Activated naive CD8-positive, alpha-beta T cell treated with anti-CD3 and anti-CD28 coated beads, Interleukin-2, amount 10 ng/mL, durations not matched to agents 7 days and 5 days (primary cell): Measurements from ENCODE around the gene RNF123. TPM values are rescaled to one million over a fixed set of nuclear protein-coding genes. Genes with fewer than 3 reads are reported as not detected.
A peak's percentile ranks its signal among the peaks of the same experiment; 100 is the strongest.

Experiments
- ATAC-seq: fragments of 150-1000 bp; cut with Tn5 transposase; one replicate; pipeline ENCODE4 v1.10.0; 2021; ENCODE audit warnings: low read depth, moderate library complexity
- POLR2A ChIA-PET: fragments of 350-600 bp; sonication (Branson Sonifier 250); formaldehyde crosslinking; loops from one replicate; lab custom pipeline; 2021; ENCODE audit warnings: antibody characterized with exemption; lab: Charles Lee
- DNase-seq: peaks from one replicate; pipeline ENCODE4 v3.0.0; 2021
- H3K27ac Mint-ChIP-seq: one replicate; pipeline ENCODE4 v1.8.0; 2022; ENCODE audit warnings: mild to moderate bottlenecking, mixed read lengths
- H3K27me3 Mint-ChIP-seq: one replicate; pipeline ENCODE4 v1.8.0; 2022; ENCODE audit warnings: mild to moderate bottlenecking, moderate library complexity, mixed read lengths
- H3K36me3 Mint-ChIP-seq: one replicate; pipeline ENCODE4 v1.8.0; 2021; ENCODE audit warnings: mild to moderate bottlenecking, mixed read lengths
- H3K4me1 Mint-ChIP-seq: one replicate; pipeline ENCODE4 v1.8.0; 2021; ENCODE audit warnings: mixed read lengths
- H3K4me3 Mint-ChIP-seq: one replicate; pipeline ENCODE4 v1.8.0; 2022; ENCODE audit warnings: mild to moderate bottlenecking, moderate library complexity, mixed read lengths
- H3K9me3 Mint-ChIP-seq: one replicate; pipeline ENCODE4 v1.8.0; 2021; ENCODE audit warnings: mixed read lengths
- total RNA-seq, 2 experiments: library from RNA; stranded (reverse); gene quantifications; one replicate each; pipeline ENCODE4 v1.2.3, GENCODE V29; 2021

The RNF123 gene
- total RNA-seq, 2 experiments from 2014 or later, result 53.2 to 56.5 TPM

DNA sequence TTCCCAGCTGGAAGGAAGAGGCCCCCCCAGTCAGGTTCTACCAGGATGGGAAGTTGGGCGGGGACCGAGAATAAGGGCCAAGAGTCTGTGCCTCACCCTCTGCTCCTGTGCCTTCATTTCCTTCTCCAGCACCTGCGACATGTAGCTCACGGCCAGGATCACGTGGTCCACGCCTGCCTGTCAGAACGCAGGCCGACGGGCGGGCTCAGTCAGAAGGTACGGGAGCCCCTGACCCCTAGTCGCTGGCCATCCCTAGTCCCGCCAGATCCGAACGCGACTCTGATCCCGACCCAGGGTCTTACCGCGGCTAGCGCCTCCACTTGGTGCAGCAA is 33.9 kb downstream of the RNF123 start:
- Mint-ChIP-seq H3K9me3 (no peaks in the 10 kb centered on the region), H3K36me3 (peaks cover 6% of the 10 kb centered on the region), H3K4me3 (peak overlapping the region; percentile 97), H3K27me3 (no peaks in the 10 kb centered on the region), H3K4me1 (peaks cover 23% of the 10 kb centered on the region), H3K27ac (peak overlapping the region; percentile 96)
- DNase-seq, result peak; percentile 68
- POLR2A ChIA-PET, result interaction anchor here (0.5 to 2.2 kb wide), 14 partner anchors 8 to 206 kb away, joined by 3 to 9 read pairs (median 4); partner anchors contain the start of genes INKA1, MON1A and UBA7
- ATAC-seq, result peak; percentile 22

DNA sequence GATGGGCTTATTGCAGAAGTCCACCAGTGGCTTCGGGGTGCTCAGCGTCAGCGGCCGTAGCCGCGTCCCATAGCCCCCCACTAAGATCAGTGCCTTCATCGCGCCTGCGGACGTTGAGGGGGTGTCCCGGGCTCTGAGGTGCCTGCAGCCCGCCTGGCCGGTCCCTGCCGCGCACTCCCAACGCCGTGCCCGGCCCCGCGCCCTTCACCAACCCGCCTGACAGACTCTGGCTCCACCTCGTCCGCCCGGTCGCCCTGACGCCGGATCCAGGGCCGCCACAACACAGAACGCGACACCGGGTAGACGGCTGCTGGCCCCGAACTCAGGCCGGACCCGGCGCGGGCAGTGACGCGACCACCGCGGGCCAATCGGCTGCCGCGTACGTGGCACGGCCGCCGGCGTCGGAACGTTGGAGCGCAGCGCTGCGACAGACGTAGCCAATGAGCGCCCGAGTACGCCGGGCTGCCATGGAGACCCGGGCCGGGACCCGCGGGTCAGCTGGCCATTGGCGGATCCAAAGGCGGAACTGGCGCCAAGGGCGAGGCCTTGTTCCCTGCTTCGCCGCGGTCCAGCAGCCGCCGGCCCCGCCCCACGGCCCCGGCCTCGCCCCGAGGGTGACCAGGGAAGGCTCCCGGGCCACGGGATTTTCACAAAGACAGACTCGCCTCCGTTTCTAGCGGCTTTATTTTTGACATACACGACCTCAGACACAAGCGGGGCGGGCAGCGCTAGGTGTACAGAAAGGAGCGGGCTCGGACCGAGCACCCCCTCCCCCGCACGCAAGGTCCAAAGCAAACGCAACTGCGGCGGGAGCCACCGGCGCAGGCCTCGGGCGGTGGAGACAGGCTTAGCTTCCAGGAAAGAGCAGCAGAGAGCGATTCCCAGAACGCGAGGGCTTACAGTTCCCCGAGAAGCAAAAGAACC is 34.5 kb downstream of the RNF123 start, which contains the start of gene GMPPB:
TSS of gene GMPPB (minus strand) at position 324 of the 924 bp plus-strand sequence. CDS start at position 99, 225 bp downstream.
- peak within 1 kb of the TSS; percentile 96 for H3K27ac Mint-ChIP-seq
- no peaks in the 10 kb centered on the region for H3K27me3 Mint-ChIP-seq
- peaks cover 2% of the 10 kb centered on the region for H3K36me3 Mint-ChIP-seq
- peaks cover 17% of the 10 kb centered on the region for H3K4me1 Mint-ChIP-seq
- ATAC-seq (peak; percentile 80), DNase-seq (peak; percentile 95)
- POLR2A ChIA-PET, result interaction anchor here (0.5 to 2.2 kb wide), 11 partner anchors 9 to 206 kb away, joined by 3 to 9 read pairs (median 4); partner anchors contain the start of genes INKA1, MON1A and UBA7
- H3K9me3 Mint-ChIP-seq, result no peaks in the 10 kb centered on the region
- peak within 1 kb of the TSS; percentile 97 for H3K4me3 Mint-ChIP-seq

DNA sequence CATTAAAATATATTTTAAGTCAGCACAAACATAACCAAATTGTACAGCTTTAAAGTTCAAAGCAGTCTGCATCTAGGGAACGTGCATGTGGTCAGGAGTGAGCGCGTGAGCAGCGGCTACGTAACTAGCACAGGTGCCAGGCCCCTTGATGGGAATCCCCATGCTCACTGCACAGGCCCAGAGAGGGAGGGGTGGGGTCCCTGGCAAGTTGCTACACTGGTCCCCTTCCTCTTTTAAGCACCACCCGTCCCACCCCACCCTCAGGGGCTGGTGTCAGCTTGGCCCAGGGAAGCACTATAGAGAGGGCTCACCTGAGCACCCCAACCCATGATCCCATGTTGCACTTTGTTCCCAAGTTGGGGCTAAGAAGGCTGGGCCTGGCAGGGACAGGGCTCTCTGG is 35.2 kb downstream of the RNF123 start:
- no peaks in the 10 kb centered on the region for H3K9me3 Mint-ChIP-seq
- peaks cover 2% of the 10 kb centered on the region for H3K36me3 Mint-ChIP-seq
- H3K27ac Mint-ChIP-seq, result peak overlapping the region; percentile 96
- ATAC-seq (no peak), DNase-seq (peak; percentile 41)
- H3K27me3 Mint-ChIP-seq, result no peaks in the 10 kb centered on the region
- peaks cover 13% of the 10 kb centered on the region for H3K4me1 Mint-ChIP-seq
- POLR2A ChIA-PET, result interaction anchor here (0.8 to 2.2 kb wide), 6 partner anchors 10 to 184 kb away, joined by 3 to 9 read pairs (median 6); partner anchors contain the start of genes INKA1 and UBA7
- peak overlapping the region; percentile 97 for H3K4me3 Mint-ChIP-seq

DNA sequence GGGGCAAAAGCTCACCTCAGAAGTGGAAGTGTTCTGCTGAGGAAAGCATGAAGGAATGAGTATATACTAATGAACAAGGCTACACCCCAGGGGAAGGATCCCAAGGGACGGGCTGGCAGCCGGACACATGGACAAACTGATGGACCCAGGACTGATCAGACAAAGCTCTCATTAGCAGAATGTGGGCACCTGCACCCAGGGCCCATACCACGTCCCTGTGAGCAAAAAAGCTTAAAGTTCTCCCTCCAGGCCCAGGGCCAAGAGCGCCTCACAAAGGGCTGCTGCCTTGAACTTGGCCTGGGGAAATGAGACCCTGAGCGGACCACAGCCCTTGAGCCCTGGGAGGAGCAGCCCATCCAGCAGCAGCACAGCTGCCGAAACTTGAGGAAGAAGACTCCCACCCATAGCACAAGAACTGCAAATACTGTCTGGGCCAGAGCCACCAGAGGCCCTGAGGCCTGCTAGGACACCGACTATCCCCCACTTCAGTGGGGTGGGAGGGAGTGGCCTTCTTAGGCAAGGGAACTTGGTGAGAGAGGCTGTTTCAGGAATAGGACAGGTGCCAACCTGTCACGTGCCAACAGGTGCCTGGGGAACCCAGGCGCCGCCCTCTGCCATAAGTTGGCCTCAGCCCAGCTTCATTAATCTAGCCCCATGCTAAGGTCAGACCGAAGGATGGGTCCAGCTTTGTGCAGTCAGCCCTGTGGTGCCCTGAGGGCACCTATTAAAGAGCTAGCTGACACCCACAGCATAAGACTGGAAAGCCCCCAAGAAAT is 36.7 kb downstream of the RNF123 start:
- ATAC-seq (no peak), DNase-seq (no peak)
- POLR2A ChIA-PET, result interaction anchor here (0.8 kb wide), 1 partner anchor 106 kb away, joined by 3 read pairs; no protein-coding TSS in a partner anchor
- Mint-ChIP-seq H3K4me1 (peaks cover 13% of the 10 kb centered on the region), H3K27ac (no peak overlapping the region), H3K27me3 (no peaks in the 10 kb centered on the region), H3K4me3 (no peak overlapping the region), H3K9me3 (no peaks in the 10 kb centered on the region), H3K36me3 (peaks cover 2% of the 10 kb centered on the region)

DNA sequence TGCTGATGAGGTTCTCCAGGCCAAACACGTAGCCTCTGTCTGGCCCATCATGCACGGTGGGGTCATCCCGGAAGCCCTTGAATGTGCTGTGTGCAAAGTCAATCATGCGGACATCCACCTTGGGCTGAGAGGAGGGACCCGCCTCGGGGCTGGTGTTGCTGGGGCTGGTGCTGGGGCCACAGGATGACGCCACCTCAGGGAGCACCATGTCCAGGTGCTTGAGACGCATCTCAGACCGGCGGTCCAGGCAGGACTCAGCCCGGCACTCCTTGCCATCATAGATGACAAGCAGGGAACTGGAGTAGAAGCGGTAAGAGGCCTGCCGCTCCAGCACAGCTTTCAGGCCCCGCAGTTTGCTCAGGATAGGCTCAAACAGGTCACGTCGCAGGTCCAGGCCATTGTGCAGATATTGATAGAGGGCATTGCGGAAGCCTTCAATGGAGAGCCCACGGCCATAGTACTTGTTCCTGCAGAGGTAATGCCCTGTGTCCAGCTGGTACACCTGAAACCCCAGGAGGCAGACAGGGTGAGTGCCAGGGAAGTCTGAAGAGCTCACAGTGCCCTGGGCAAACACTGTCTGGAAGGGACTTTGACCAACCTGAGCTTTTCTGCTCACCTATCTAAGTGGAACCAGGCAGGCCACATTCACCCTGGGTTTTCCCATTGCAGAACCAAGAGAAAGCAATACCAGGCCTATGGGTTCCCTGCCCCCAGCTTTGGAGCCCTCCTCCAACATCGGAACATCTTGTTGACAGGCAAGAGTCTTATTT is 38.0 kb downstream of the RNF123 start:
- Mint-ChIP-seq H3K9me3 (no peaks in the 10 kb centered on the region), H3K36me3 (peaks cover 6% of the 10 kb centered on the region), H3K27ac (no peak overlapping the region), H3K27me3 (no peaks in the 10 kb centered on the region), H3K4me1 (peaks cover 13% of the 10 kb centered on the region), H3K4me3 (no peak overlapping the region)
- POLR2A ChIA-PET, result interaction anchor here (0.6 kb wide), 1 partner anchor 43 kb away, joined by 5 read pairs; no protein-coding TSS in a partner anchor
- DNase-seq, result no peak
- no peak for ATAC-seq

DNA sequence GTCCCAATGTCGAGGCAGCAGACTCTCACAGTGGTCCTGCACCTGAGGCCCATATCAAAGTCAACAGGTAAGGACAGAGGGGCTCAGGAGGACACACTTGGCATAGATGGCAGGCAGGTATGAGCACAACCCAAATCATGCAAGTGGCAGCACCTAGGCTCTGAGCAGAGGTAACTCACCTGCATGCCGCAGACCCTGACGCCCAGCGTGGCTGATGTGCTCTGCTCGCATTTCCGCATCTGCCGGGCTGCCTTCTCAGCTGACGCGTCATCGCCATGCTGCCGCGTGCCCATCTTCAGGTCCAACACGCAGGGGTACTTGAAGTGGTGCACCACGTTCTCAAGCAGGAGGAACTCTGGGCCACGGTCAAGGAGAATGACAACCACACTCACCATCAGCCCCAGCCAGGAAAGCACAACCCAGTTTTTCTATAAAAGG is 38.6 kb downstream of the RNF123 start:
- Mint-ChIP-seq H3K36me3 (peaks cover 6% of the 10 kb centered on the region), H3K27ac (no peak overlapping the region), H3K27me3 (no peaks in the 10 kb centered on the region), H3K9me3 (no peaks in the 10 kb centered on the region), H3K4me1 (peaks cover 7% of the 10 kb centered on the region), H3K4me3 (no peak overlapping the region)
- ATAC-seq (no peak), DNase-seq (no peak)
- POLR2A ChIA-PET, result no interaction called here

DNA sequence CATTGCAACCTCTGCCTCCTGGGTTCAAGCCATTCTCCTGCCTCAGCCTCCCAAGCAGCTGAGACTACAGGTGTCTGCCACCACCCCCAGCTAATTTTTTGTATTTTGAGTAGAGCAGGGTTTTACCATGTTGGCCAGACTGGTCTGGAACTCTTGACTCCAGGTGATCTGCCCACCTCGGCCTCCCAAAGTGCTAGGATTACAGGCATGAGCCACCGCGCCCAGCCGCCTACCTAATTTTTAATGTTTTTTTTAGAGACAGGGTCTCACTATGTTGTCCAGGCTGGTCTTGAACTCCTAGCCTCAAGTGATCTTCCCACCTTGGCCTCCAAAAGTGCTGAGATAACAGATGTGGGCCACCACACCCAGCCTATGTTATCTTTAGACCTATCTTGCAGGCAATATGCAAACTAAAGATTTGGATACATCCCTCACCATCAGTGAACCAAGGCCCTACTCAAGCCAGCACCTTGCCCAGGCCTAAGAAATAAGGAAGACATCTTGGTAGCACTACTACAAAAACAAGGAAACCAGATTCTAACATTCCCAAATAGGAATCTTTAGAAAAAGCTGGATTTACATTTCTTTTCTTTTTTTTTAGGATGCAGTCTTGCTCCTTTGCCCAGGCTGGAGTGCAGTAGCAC is 40.7 kb downstream of the RNF123 start:
- peaks cover 6% of the 10 kb centered on the region for H3K36me3 Mint-ChIP-seq
- POLR2A ChIA-PET, result interaction anchor here (0.6 kb wide), 1 partner anchor 570 kb away, joined by 4 read pairs; no protein-coding TSS in a partner anchor
- H3K9me3 Mint-ChIP-seq, result no peaks in the 10 kb centered on the region

DNA sequence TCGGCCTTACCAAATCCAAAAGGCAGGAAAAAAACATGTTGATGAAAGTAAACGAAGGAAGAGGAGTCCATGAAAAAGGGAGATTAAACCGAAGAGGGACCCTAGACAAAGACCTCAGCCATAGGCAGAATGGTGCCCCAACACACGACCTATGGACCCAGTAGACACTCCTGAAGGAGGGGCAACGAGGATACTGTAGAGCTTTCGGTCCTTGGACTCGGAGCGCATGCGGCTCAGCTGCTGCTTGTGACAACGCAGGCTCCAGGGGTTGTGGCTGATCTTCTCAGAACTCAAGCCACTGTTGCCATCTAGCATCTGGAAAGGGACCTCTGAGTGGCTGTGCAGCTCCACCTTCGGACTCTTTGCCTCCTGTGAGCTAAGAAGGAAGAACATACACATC is 43.2 kb downstream of the RNF123 start:
- ATAC-seq (no peak), DNase-seq (no peak)
- Mint-ChIP-seq H3K9me3 (no peaks in the 10 kb centered on the region), H3K4me1 (peaks cover 2% of the 10 kb centered on the region), H3K27me3 (no peaks in the 10 kb centered on the region), H3K27ac (no peak overlapping the region), H3K4me3 (no peak overlapping the region), H3K36me3 (peaks cover 13% of the 10 kb centered on the region)
- POLR2A ChIA-PET, result no interaction called here

More for the DNA sequence above, 40.7 kb downstream of the RNF123 start:
- Mint-ChIP-seq H3K4me1 (peaks cover 3% of the 10 kb centered on the region), H3K4me3 (no peak overlapping the region), H3K27me3 (no peaks in the 10 kb centered on the region), H3K27ac (no peak overlapping the region)
- DNase-seq, result no peak
- no peak for ATAC-seq

DNA sequence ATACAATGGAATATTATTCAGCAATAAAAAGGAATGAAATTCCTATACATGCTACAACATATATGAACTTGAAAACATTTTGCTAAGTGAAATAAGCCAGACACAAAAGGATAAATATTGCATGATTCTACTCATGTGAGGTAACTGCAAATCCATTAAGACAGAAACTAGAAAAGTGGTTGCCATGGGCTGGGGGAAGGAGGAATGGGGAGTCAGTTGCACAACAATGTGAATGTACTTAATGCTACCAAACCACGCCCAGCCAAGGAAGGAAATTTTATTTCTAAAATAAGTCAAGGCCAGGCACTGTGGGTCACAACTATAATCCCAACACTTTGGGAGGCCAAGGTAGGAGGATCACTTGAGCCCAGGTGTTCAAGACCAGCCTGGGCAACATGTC is 44.2 kb downstream of the RNF123 start:
- no peak overlapping the region for H3K27ac Mint-ChIP-seq
- ATAC-seq (no peak), DNase-seq (no peak)
- H3K27me3 Mint-ChIP-seq, result no peaks in the 10 kb centered on the region
- H3K4me1 Mint-ChIP-seq, result peaks cover 3% of the 10 kb centered on the region
- H3K36me3 Mint-ChIP-seq, result peaks cover 17% of the 10 kb centered on the region
- no peaks in the 10 kb centered on the region for H3K9me3 Mint-ChIP-seq
- H3K4me3 Mint-ChIP-seq, result no peak overlapping the region
- POLR2A ChIA-PET, result no interaction called here

DNA sequence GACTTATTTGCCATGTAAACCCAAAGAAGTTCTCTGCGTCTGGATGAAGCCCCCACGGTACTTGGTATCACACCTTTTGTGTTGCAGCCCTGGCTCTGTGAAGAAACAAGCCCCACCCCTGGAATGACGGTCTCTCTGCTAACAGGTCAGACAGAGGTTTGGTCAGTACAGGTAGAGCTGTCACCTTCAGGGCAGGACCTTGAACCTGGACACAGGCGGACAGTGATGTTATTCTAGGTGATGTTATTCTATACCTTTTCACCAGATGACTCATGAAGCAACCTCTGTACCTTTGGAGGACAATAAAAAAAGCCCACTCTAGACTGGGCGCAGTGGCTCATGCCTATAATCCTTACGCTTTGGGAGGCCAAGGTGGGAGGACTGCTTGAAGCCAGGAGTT is 45.4 kb downstream of the RNF123 start:
- H3K9me3 Mint-ChIP-seq, result no peaks in the 10 kb centered on the region

DNA sequence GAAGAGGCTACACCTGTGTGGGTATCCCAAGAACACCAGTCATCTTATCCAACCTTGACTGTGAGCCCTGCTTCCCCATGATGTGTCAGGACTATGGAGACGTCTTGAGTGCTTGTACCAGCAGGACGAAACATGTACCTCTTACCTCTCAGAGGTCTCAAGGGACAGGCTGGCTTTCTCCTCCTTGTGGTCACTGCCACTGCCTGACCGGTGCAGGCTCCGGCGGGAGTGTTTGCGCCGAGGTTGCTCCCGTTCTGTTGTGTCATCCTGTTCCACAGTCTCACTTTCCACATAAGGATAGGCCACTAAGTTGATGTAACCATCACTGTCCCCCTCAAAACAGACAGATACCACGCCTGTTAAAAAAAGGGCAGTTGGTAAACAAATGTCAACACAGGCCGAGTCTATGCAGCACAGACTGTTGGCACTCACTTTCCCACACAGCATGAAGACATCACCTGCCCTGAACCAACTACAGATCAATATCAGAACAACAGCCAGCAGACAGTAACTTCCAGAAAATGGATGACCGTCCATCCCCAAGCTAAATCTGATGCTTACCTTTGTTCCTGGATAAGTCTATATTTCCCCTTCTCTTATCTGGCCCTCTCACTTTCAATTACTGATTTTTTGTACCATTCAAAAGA is 48.8 kb downstream of the RNF123 start:
- no peak for DNase-seq
- no peak overlapping the region for H3K27ac Mint-ChIP-seq
- H3K27me3 Mint-ChIP-seq, result no peaks in the 10 kb centered on the region

More for the DNA sequence above, 45.4 kb downstream of the RNF123 start:
- Mint-ChIP-seq H3K27ac (no peak overlapping the region), H3K4me3 (no peak overlapping the region), H3K36me3 (peaks cover 20% of the 10 kb centered on the region), H3K4me1 (peaks cover 5% of the 10 kb centered on the region), H3K27me3 (no peaks in the 10 kb centered on the region)
- no peak for ATAC-seq
- no peak for DNase-seq
- POLR2A ChIA-PET, result interaction anchor here (0.7 kb wide), 1 partner anchor 191 kb away, joined by 4 read pairs; no protein-coding TSS in a partner anchor

More for the DNA sequence above, 48.8 kb downstream of the RNF123 start:
- Mint-ChIP-seq H3K36me3 (peaks cover 16% of the 10 kb centered on the region), H3K4me1 (peaks cover 3% of the 10 kb centered on the region), H3K4me3 (no peak overlapping the region), H3K9me3 (no peaks in the 10 kb centered on the region)
- POLR2A ChIA-PET, result no interaction called here
- ATAC-seq, result no peak
